ENCODE data around the gene TEX52. TPM values are rescaled to one million over a fixed set of nuclear protein-coding genes. Genes with fewer than 3 reads are reported as not detected.

The TEX52 gene
- total and polyA plus RNA-seq, 2 donors (not counting 3 experiments of a cell fraction or from before 2014, with no cell fraction given), result not detected

DNA sequence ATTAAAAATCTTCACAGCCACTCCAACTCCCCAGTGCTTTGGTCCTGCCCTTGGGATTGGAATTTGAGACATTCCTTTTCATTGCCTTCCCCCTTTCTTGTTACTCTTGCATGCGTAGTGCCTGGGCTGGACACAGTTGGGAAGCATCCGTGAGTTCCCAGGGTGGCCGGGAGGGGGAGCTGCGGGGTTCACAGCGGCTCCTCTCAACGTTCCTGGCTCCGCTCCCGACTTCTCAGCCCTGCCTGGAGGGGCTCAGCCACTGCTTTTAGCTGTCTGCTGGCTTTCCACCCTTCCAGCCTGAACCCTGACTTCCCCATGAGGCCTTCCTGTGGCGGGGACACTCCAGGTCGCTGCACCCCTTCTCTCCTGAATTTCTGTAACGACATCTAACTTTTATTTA is 3.2 kb downstream of the TEX52 start:
- Histone ChIP-seq H3K4me3 (replicated peaks in 1 of 3; ENCODE audit: insufficient read depth in 1 of 3, low read depth in 1 of 3, low read length in 3 of 3) (no peak overlapping the region), H3K27me3 (ENCODE audit: control insufficient read depth in 2 of 2, insufficient read depth in 2 of 2, low read length in 2 of 2) (no peaks in the 10 kb centered on the region), H2AFZ (ENCODE audit: low read depth, low read length) (no peak overlapping the region), H3K4me2 (ENCODE audit: insufficient read depth, low read length) (no peak overlapping the region), H3K9me1 (replicated peaks; ENCODE audit: control insufficient read depth, extremely low read depth, insufficient read depth, low read length) (no peaks in the 10 kb centered on the region), H3K9ac (replicated peaks; ENCODE audit: extremely low read depth, insufficient read depth, low read length) (no peak overlapping the region), H3K4me1 (ENCODE audit: control insufficient read depth, extremely low read depth, insufficient read depth, low read length) (peaks cover 4% of the 10 kb centered on the region), H3K79me2 (ENCODE audit: control insufficient read depth, insufficient read depth, low read length) (no peaks in the 10 kb centered on the region), H3K36me3 (ENCODE audit: control insufficient read depth in 2 of 2, extremely low read depth in 1 of 2, insufficient read depth in 2 of 2, low read length in 2 of 2) (peaks cover 0 to under 1% of the 10 kb centered on the region in 2 experiments), H3K27ac (ENCODE audit: insufficient read depth, low read depth, low read length) (no peak overlapping the region), H4K20me1 (replicated peaks; ENCODE audit: control insufficient read depth, extremely low read depth, insufficient read depth, low read length) (no peaks in the 10 kb centered on the region), H3K9me3 (replicated peaks; ENCODE audit: control insufficient read depth, insufficient read depth, low read length) (no peaks in the 10 kb centered on the region)
- DNase-seq (ENCODE audit: low read depth, low spot score) (peak; percentile 69), FAIRE-seq (peak; percentile 85)
- BruUV-seq (replicated peaks), result no TSS peak
- intact Hi-C loops (cut with micrococcal nuclease), result loop anchor here (1.0 kb wide), 3 partner anchors 91 to 188 kb away; no protein-coding TSS in a partner anchor
- TF ChIP-seq, protein P1, sequence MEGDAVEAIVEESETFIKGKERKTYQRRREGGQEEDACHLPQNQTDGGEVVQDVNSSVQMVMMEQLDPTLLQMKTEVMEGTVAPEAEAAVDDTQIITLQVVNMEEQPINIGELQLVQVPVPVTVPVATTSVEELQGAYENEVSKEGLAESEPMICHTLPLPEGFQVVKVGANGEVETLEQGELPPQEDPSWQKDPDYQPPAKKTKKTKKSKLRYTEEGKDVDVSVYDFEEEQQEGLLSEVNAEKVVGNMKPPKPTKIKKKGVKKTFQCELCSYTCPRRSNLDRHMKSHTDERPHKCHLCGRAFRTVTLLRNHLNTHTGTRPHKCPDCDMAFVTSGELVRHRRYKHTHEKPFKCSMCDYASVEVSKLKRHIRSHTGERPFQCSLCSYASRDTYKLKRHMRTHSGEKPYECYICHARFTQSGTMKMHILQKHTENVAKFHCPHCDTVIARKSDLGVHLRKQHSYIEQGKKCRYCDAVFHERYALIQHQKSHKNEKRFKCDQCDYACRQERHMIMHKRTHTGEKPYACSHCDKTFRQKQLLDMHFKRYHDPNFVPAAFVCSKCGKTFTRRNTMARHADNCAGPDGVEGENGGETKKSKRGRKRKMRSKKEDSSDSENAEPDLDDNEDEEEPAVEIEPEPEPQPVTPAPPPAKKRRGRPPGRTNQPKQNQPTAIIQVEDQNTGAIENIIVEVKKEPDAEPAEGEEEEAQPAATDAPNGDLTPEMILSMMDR (IDR thresholded peaks at IDR 0.05; ENCODE audit: extremely low read depth in 1 of 2, insufficient read depth in 1 of 2, low read depth in 1 of 2, low read length in 2 of 2), result peak; percentile 92 to 96
- TF ChIP-seq JUN (IDR thresholded peaks at IDR 0.05; ENCODE audit: borderline replicate concordance, insufficient read depth, insufficient read length, low read depth) (no peak), POLR2AphosphoS5 (IDR thresholded peaks at IDR 0.05; ENCODE audit: insufficient read depth, low read depth, low read length) (peak; percentile 21)
- CTCF ChIA-PET, result interaction anchor here (0.5 to 3.2 kb wide), 31 partner anchors 9 to 939 kb away, joined by 3 to 38 read pairs (median 6); partner anchors contain the start of genes FOXM1, ITFG2, NRIP2 and RHNO1
- POLR2A ChIA-PET, result no interaction called here
- dilution Hi-C loops (cut with MboI; ENCODE audit: extremely low pct_ligation_motif_present, low sequenced_read_pairs), result no loop called here

DNA sequence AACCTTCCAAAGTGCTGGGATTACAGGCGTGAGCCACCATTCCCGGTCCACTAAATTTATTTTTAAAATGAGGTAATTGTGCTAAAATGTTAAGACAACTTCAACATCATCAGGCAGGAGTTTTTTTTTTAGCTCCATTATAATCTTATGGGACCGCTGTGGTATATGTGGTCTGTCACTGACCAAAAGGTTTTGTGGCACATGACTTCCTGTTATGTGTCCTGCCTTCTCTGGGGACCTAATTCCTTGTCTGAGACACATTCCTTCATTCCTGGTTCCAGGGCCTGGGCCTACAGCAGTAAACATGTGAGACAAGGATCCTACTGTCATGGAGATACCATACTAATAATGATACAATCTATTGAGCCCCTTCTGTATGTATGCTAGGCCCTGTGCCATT is 4.9 kb downstream of the TEX52 start:
- Histone ChIP-seq H3K9ac (replicated peaks; ENCODE audit: extremely low read depth, insufficient read depth, low read length) (no peak overlapping the region), H2AFZ (ENCODE audit: low read depth, low read length) (no peak overlapping the region), H3K27ac (ENCODE audit: insufficient read depth, low read depth, low read length) (no peak overlapping the region), H3K4me1 (ENCODE audit: control insufficient read depth, extremely low read depth, insufficient read depth, low read length) (peaks cover 4% of the 10 kb centered on the region), H3K4me3 (replicated peaks in 1 of 3; ENCODE audit: insufficient read depth in 1 of 3, low read depth in 1 of 3, low read length in 3 of 3) (no peak overlapping the region), H3K27me3 (ENCODE audit: control insufficient read depth in 2 of 2, insufficient read depth in 2 of 2, low read length in 2 of 2) (no peaks in the 10 kb centered on the region), H3K9me3 (replicated peaks; ENCODE audit: control insufficient read depth, insufficient read depth, low read length) (no peaks in the 10 kb centered on the region), H3K79me2 (ENCODE audit: control insufficient read depth, insufficient read depth, low read length) (no peaks in the 10 kb centered on the region), H4K20me1 (replicated peaks; ENCODE audit: control insufficient read depth, extremely low read depth, insufficient read depth, low read length) (no peaks in the 10 kb centered on the region), H3K36me3 (ENCODE audit: control insufficient read depth in 2 of 2, extremely low read depth in 1 of 2, insufficient read depth in 2 of 2, low read length in 2 of 2) (no peaks in the 10 kb centered on the region), H3K9me1 (replicated peaks; ENCODE audit: control insufficient read depth, extremely low read depth, insufficient read depth, low read length) (no peaks in the 10 kb centered on the region), H3K4me2 (ENCODE audit: insufficient read depth, low read length) (no peak overlapping the region)
- no peak for TF ChIP-seq JUN (IDR thresholded peaks at IDR 0.05; ENCODE audit: borderline replicate concordance, insufficient read depth, insufficient read length, low read depth)
- TF ChIP-seq EZH2 (IDR thresholded peaks at IDR 0.05; ENCODE audit: borderline replicate concordance, low read depth, low read length, severe bottlenecking), result no peak
- TF ChIP-seq POLR2A (IDR thresholded peaks at IDR 0.05; ENCODE audit: low read depth, low read length), result no peak
- no peak for TF ChIP-seq GATA2 (IDR thresholded peaks at IDR 0.05; ENCODE audit: insufficient read depth, insufficient read length, low read depth, low read length)
- TF ChIP-seq, protein P2, sequence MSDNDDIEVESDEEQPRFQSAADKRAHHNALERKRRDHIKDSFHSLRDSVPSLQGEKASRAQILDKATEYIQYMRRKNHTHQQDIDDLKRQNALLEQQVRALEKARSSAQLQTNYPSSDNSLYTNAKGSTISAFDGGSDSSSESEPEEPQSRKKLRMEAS (IDR thresholded peaks at IDR 0.05; ENCODE audit: insufficient read depth, insufficient read length), result no peak
- no peak for TF ChIP-seq FOS (IDR thresholded peaks at IDR 0.05; ENCODE audit: borderline replicate concordance, insufficient read depth, low read length)
- TF ChIP-seq MYC (IDR thresholded peaks at IDR 0.05; ENCODE audit: low read depth, low read length), result no peak
- TF ChIP-seq POLR2AphosphoS5 (IDR thresholded peaks at IDR 0.05; ENCODE audit: insufficient read depth, low read depth, low read length), result no peak
- TF ChIP-seq, protein P1 (IDR thresholded peaks at IDR 0.05; ENCODE audit: extremely low read depth in 1 of 2, insufficient read depth in 1 of 2, low read depth in 1 of 2, low read length in 2 of 2), result no peak
- POLR2A ChIA-PET, result no interaction called here
- BruUV-seq (replicated peaks), result no TSS peak
- dilution Hi-C loops (cut with MboI; ENCODE audit: extremely low pct_ligation_motif_present, low sequenced_read_pairs) (no loop called here), intact Hi-C loops (cut with micrococcal nuclease) (no loop called here)
- DNase-seq (ENCODE audit: low read depth, low spot score) (no peak), FAIRE-seq (no peak)
- CTCF ChIA-PET, result interaction anchor here (0.7 to 1.5 kb wide), 6 partner anchors 25 to 190 kb away, joined by 3 to 9 read pairs (median 4); partner anchors contain the start of genes FOXM1 and RHNO1

Measured in endothelial cell of umbilical vein (primary cell).